ENCODE results near the gene ACY1.

GRCh38 chr3:51985063-51985462 is 1.7 kb downstream of the ACY1 start:
- no peak for TF ChIP-seq EZH2 (IDR thresholded peaks at IDR 0.05)
- TF ChIP-seq POLR2AphosphoS5 (IDR thresholded peaks at IDR 0.05; ENCODE audit: borderline replicate concordance, low read depth, low read length), result no peak

Measured in SK-N-MC (cell line).